ACHN (cell line): ENCODE data around the gene PRSS33.

Experiments used
- DNase-seq: peaks from one replicate; pipeline ENCODE4 v3.0.0-alpha.2; 2015
- in situ Hi-C: cut with HindIII; loops from 2 replicates; pipeline ENCODE4 v1.10.0; 2017; ENCODE audit warnings: low sequenced_read_pairs, low pct_ligation_motif_present, low pct_unique_long_range_greater_than_20kb

Gene PRSS33

DNA sequence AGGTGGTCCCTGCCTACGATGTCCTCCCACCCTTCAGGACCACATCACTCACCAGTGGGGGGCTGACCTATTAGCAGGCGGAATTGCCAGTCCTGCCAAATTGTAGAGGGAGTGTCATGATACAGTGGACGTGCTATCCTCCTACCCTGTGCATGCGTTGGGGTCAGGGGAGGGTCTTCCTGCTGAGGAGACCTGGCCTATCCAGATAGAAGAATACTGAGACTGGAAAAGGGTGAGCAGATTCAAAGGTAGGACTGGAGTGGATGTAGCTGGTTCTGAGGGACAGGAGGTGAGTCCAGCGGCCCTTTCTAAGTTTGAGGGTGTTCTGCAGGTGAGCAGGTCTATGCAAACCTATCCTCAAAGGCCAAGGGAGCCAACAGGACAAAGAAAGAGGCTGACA lies 18.9 kb upstream of the PRSS33 start:
- no peak for DNase-seq
- in situ Hi-C loops: no loop called here

DNA sequence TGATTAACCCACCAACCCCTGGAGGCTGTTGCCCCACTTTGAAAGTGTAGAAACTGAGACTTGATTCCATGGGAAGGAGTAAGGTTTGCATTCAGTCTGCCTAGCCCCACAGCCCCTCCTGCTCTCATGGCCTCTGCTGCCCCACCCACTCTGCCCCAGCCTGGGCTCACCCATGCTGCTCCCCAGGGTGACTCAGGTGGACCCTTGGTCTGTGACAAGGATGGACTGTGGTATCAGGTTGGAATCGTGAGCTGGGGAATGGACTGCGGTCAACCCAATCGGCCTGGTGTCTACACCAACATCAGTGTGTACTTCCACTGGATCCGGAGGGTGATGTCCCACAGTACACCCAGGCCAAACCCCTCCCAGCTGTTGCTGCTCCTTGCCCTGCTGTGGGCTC lies 17.4 kb upstream of the PRSS33 start:
- no peak for DNase-seq
- in situ Hi-C loops: no loop called here

DNA sequence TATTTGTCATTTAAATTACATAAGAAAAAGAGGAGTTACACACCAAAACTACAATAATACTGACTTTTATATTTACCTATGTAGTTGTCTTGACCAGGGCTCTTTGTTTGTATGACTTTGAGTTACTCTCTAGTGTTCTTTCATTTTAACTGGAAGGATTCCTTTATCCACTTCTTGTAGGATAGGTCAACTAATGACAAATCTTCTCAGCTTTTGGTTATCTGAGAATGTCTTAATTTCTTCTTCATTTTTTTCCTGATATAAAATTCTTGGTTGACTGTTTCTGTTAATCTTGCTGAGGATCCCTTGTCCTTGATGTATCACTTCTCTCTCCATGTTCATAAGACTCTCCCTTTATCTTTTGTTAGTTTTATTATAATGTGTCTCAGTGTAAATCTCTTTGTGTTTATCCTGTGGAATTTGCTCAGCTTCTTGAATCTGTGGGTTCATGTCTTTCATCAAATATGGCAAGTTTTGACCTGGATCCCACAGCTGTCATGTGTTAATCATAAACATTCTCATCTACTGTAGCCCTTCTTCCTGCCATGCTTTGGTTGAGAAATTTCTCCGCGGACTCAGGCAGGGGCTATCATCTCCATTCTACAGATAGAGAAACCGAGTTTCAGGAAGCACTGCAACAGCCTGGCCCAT lies 16.3 kb upstream of the PRSS33 start:
- in situ Hi-C loops: no loop called here
- no peak for DNase-seq

GRCh38 chr16:2799859-2800226 lies 12.5 kb upstream of the PRSS33 start:
- no peak for DNase-seq
- in situ Hi-C loops: no loop called here

GRCh38 chr16:2799205-2799858 lies 12.0 kb upstream of the PRSS33 start:
- in situ Hi-C loops: no loop called here

GRCh38 chr16:2798723-2799204 lies 11.4 kb upstream of the PRSS33 start:
- in situ Hi-C loops: no loop called here
- DNase-seq: no peak

More at GRCh38 chr16:2799205-2799858, 12.0 kb upstream of the PRSS33 start:
- no peak for DNase-seq

DNA sequence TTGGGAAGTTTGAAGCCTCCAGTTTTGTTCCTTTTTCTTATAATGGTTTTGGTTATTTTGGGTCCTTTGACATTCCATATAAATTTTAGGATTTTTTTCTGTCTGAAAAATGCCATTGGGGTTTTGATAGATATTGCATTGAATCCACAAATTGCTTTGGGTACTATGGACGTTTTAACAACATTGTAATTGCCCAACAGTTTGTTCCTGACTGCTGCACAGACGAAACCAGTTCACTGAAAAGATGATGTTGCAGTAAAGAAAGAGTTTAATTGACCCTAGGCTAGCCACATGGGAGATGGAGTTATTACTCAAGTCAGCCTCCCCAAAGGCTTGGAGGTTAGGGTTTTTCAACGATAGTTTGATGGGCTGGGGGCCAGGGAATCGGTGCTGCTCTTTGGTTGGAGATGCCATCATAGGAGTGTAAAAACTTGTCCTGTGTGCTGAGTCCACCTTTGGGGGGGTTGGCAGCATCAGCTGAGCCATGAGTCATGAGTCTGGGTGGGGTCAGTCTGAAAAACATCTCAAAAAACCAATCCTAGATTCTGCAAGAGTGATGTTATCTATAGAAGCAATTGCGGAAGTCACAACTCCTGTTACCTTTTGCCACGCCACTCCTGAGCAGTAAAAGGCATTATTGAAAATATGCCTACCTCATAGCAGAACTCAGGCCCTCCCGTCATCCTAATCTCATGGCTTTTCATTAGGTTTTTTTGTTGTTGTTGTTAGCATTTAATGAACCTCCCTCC lies 8.2 kb upstream of the PRSS33 start:
- DNase-seq: no peak
- in situ Hi-C loops: no loop called here

DNA sequence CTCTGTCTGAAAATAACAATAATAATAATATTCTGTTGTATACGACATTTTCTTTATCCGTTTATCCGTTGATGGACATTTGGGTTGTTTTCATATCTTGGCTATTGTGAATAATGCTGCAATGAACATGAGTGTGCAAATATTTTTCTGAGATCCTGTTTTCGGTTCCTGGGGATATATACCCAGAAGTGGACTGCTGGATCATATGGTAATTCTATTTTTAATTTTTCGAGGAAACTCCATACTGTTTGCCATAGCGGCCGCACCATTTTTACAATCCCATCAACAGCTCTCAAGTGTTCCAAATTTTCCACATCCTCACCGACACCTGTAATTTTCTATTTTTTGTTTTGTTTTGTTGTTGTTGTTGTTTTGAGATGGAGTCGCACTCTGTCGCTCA lies 5.6 kb upstream of the PRSS33 start:
- in situ Hi-C loops: no loop called here
- no peak for DNase-seq

GRCh38 chr16:2791174-2791573 lies 3.8 kb upstream of the PRSS33 start:
- no peak for DNase-seq
- in situ Hi-C loops: no loop called here

DNA sequence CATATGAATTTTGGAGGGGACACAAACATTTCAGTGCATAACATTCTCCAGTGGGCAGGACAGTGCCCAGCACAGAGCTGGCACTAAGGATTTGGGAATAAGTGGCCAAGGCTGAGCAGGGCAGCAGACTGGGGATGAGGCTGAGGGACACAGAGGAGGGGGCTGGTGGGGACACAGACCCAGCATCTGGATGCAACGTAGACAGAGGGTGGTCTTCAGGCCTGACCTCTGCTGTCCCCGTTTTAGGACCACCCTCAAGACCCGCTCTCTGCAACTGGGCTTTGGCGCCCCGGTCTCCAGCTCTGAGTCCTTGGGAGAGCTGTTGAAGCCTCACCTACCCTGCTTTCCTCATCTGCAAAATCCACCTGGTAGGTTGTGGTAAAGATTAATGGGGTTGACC lies 3.3 kb upstream of the PRSS33 start:
- no peak for DNase-seq
- in situ Hi-C loops: no loop called here

DNA sequence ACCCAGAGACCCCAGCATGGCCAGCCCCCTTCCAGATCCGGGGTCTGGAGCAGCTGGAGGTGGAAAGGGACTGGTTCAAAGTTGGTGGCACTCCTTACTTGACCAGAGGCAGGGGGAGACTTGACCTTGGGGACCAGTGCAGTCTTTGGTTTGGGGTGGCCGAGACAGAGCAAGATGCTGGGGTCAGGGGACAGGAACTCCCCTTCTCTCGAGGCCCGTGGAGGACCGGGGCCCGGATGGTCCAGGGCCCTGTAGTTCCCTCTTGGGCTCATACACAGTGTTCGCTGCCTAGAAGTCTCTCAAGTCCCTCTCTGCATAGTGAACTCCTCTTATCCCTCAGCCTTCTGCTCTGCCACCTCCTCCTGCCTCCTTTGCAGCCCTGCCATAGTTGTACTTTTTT lies 601 bp upstream of the PRSS33 start:
- DNase-seq: no peak
- in situ Hi-C loops: no loop called here

DNA sequence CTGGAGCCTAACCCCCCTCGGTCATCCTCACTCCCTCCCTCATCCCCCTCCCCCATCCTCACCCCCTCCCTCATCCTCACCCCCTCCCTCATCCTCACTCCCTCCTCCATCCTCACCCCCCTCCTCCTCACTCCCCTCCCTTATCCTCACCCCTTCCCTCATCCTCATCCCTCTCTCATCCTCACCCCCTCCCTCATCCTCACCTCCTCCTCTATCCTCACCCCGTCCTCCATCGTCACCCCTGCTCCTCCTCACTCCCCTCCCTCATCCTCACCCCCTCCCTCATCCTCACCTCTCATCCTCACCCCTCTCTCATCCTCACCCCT lies 571 bp downstream of the PRSS33 start:
- in situ Hi-C loops: no loop called here
- DNase-seq: no peak

DNA sequence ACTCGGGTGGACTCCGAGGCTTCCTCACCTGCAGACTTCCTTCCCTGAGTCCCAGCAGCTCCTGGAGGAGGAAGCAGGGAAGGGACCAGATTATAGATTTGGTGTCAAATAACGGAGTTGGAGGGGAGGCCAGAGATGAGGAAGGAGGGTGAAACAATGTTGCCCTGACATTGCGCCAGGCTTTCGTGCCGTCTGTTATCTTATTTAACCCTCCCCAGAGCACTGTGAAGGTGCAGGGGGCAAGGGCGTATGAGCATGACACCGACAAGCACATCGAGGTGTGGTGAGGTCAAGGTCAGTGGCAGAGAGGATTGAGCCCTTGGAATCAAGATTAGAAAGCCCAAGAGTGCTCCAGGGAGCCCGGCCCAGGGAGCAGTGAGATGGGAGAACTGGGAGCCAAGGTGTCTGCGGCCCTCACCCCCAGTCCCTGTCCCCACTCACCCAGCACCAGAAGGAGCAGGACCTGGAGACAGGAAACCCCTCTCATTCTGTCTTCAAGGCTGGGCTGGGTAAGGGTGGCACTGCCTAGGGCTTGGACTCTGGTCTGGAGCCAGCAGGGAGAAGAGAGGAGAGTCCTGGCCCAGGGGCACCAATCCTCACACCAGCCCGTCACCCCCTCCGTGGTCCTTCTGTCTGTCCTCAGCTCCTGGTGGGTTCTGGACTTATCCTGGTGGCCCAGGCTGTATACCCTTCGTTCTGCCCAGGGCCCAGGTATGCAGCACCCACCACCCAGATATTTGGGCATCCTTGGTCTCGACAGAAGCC lies 1.1 kb downstream of the PRSS33 start:
- in situ Hi-C loops: no loop called here
- no peak for DNase-seq

- DNase-seq: no peak
- in situ Hi-C loops: no loop called here
Observed at GRCh38 chr16:2785101-2785991, 2.0 kb downstream of the PRSS33 start.

DNA sequence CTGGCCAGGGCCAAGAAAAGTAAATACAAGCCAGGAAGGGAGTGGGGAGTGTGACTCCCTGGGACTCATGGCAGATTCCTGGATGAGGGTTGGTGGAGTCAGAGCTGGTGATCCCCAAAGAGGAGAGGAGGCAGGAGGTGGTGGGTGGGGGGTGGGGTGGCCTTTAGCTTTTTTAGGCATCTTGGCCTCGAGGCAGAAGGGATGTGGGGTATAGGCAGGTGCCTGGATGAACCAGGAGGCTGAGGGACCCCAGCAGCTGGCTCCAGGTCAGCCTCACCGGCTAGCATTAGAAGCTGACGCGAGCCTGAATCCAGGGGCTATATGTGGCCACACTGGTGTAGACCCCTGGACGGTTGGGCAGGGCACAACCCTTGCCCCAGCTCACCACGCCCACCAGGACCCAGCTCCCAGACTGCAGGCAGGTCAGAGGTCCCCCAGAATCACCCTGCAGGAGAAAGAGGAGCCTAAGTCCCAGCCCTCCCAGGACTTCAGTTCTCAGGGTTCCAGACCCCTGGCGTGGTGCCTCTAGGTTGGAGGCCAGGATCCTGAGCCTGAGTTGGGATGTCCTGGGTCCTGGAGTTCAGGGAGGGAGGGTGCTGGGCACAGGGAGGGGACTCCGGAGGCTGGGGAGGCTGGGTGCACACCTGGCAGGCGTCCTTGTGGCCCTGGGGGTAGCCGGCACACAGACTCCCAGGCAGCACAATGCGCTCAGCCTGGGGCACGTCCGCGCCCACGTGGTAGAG lies 2.8 kb downstream of the PRSS33 start:
- DNase-seq: no peak
- in situ Hi-C loops: no loop called here

DNA sequence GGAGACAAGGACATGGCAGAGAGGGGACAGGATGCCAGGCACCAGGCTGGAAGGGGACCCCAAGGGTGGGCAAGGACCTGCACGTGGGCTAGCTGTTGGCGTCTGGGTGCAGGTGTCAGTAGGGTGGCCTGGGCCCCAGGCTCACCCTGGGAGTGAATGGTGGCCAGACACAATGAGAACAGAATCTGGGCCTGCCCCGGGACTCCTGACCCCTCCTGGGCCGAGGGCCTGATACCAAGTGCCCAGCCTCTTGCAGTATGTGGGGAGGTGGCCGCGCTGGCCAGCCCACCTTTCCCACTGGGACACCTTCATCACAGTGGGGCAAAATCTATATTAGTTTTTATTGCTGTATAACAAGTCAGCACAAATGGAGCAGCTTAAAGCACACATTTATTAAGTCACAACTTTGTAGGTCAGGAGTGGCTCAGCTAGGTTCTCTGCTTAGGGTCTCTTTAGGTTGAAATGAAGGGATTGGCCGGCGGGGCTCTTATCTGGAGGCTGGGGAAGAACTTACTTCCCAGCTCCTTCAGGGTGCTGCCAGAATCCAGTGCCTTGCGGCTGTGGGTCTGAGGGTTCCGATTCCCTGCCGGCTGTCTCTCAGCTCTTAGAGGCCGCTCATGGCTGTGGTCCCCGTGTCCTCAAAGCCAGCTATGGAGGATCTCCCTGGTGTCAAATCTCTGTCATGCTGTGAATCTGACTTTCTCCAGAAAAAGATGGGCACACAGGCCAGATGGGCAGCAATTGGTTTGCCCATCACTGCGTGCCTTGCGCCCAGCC lies 3.6 kb downstream of the PRSS33 start:
- DNase-seq: no peak
- in situ Hi-C loops: no loop called here
